ENCODE measurements around the gene APBA2. TPM values are rescaled to one million over a fixed set of nuclear protein-coding genes. Genes with fewer than 3 reads are reported as not detected.

APBA2 gene
- polyA plus RNA-seq, 2 of the 4 experiments (the other 2 are of a cell fraction): 11.4 to 12.6 TPM

DNA sequence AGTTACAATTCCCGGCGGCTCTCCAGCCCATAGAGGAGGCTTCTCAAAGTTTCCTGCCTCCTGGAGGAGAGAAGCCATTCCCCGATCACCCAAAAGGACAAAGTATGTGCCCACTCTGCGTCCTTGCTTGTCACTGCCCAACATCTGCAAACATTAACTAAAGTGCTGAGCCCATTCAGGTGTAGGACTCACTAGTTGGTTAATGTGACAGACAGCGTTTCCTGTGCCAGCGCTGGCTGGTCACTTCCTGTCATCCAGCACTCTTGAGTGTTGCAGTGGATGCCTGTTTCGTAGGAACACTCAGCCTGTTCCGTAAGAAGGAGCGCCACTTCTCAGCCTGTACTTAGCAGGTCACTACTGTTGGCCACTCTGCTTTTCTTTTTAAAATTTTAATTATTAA lies 100.3 kb downstream of the APBA2 start:
- FAIRE-seq (no peak), DNase-seq (ENCODE audit: low read depth in 1 of 2, low spot score in 1 of 2) (no peak), ATAC-seq (no peak)
- no peak overlapping the region for H3K27ac ChIP-seq
- H3K9me3 ChIP-seq: no peaks in the 10 kb centered on the region
- no peak overlapping the region for H3K4me3 ChIP-seq
- no peak overlapping the region for H3K4me2 ChIP-seq
- no peaks in the 10 kb centered on the region for H3K4me1 ChIP-seq
- TF ChIP-seq HOXB5 (CRISPR knock-in tag; IDR thresholded peaks at IDR 0.05) (no peak), CBX2 (IDR thresholded peaks at IDR 0.05; ENCODE audit: borderline replicate concordance, low read depth) (no peak), SREBF2 (IDR thresholded peaks at IDR 0.05) (no peak), TP53 (CRISPR knock-in tag; IDR thresholded peaks at IDR 0.05) (no peak), HOXB13 (CRISPR knock-in tag; IDR thresholded peaks at IDR 0.05; ENCODE audit: low read depth) (no peak), HDAC2 (IDR thresholded peaks at IDR 0.05) (no peak), BHLHE40 (IDR thresholded peaks at IDR 0.05; ENCODE audit: low read depth, low read length) (no peak), KDM1A (IDR thresholded peaks at IDR 0.05; ENCODE audit: low read depth) (no peak)
- TF ChIP-seq, protein P1, sequence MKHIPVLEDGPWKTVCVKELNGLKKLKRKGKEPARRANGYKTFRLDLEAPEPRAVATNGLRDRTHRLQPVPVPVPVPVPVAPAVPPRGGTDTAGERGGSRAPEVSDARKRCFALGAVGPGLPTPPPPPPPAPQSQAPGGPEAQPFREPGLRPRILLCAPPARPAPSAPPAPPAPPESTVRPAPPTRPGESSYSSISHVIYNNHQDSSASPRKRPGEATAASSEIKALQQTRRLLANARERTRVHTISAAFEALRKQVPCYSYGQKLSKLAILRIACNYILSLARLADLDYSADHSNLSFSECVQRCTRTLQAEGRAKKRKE (CRISPR knock-in tag; IDR thresholded peaks at IDR 0.05; ENCODE audit: low read depth): no peak
- TF ChIP-seq, protein P2, sequence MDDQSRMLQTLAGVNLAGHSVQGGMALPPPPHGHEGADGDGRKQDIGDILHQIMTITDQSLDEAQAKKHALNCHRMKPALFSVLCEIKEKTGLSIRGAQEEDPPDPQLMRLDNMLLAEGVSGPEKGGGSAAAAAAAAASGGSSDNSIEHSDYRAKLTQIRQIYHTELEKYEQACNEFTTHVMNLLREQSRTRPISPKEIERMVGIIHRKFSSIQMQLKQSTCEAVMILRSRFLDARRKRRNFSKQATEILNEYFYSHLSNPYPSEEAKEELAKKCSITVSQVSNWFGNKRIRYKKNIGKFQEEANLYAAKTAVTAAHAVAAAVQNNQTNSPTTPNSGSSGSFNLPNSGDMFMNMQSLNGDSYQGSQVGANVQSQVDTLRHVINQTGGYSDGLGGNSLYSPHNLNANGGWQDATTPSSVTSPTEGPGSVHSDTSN (IDR thresholded peaks at IDR 0.05): no peak
- TF ChIP-seq, protein P3, sequence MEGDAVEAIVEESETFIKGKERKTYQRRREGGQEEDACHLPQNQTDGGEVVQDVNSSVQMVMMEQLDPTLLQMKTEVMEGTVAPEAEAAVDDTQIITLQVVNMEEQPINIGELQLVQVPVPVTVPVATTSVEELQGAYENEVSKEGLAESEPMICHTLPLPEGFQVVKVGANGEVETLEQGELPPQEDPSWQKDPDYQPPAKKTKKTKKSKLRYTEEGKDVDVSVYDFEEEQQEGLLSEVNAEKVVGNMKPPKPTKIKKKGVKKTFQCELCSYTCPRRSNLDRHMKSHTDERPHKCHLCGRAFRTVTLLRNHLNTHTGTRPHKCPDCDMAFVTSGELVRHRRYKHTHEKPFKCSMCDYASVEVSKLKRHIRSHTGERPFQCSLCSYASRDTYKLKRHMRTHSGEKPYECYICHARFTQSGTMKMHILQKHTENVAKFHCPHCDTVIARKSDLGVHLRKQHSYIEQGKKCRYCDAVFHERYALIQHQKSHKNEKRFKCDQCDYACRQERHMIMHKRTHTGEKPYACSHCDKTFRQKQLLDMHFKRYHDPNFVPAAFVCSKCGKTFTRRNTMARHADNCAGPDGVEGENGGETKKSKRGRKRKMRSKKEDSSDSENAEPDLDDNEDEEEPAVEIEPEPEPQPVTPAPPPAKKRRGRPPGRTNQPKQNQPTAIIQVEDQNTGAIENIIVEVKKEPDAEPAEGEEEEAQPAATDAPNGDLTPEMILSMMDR (IDR thresholded peaks at IDR 0.05): no peak
- TF ChIP-seq, protein P4, sequence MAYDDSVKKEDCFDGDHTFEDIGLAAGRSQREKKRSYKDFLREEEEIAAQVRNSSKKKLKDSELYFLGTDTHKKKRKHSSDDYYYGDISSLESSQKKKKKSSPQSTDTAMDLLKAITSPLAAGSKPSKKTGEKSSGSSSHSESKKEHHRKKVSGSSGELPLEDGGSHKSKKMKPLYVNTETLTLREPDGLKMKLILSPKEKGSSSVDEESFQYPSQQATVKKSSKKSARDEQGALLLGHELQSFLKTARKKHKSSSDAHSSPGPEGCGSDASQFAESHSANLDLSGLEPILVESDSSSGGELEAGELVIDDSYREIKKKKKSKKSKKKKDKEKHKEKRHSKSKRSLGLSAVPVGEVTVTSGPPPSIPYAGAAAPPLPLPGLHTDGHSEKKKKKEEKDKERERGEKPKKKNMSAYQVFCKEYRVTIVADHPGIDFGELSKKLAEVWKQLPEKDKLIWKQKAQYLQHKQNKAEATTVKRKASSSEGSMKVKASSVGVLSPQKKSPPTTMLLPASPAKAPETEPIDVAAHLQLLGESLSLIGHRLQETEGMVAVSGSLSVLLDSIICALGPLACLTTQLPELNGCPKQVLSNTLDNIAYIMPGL (CRISPR knock-in tag; IDR thresholded peaks at IDR 0.05; ENCODE audit: borderline replicate concordance): no peak
- POLR2A ChIA-PET: no interaction called here
- CTCF ChIA-PET: no interaction called here
- WGBS (ENCODE audit: missing lambda C conversion rate): 83% methylated on average over 9 of the region's 9 CpGs

DNA sequence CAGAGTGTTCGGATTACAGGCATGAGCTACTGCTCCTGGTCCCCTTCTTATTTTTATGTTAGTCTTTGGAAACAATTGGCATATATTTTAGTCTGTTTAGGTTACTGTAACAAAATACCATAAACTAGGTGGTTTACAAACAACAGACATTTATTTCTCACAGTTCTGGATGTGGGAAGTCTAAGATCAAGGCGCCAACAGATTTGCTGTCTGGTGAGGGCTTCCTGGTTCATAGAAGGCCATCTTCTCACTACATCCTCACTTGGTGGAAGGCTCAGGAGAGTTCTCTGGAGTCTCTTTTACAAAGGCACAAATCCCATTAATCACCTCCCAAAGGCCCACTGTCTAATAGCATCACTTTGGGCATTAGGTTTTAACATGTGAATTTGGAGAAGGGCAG lies 101.0 kb downstream of the APBA2 start:
- Histone ChIP-seq H3K9me3 (no peaks in the 10 kb centered on the region), H3K4me1 (no peaks in the 10 kb centered on the region), H3K4me2 (no peak overlapping the region), H3K27ac (no peak overlapping the region), H3K4me3 (no peak overlapping the region)
- POLR2A ChIA-PET: no interaction called here
- 85% methylated on average over 2 of the region's 2 CpGs for WGBS (ENCODE audit: missing lambda C conversion rate)
- CTCF ChIA-PET: no interaction called here
- no peak for DNase-seq (ENCODE audit: low read depth in 1 of 2, low spot score in 1 of 2)
- FAIRE-seq: no peak
- ATAC-seq: no peak
- TF ChIP-seq RCOR1 (IDR thresholded peaks at IDR 0.05; ENCODE audit: low read depth, low read length) (no peak), MAZ (IDR thresholded peaks at IDR 0.05; ENCODE audit: borderline replicate concordance, low read depth, low read length) (no peak), EHMT2 (IDR thresholded peaks at IDR 0.05; ENCODE audit: low read depth) (no peak), ZC3H11A (IDR thresholded peaks at IDR 0.05) (no peak), HDAC2 (IDR thresholded peaks at IDR 0.05) (no peak), MAFK (IDR thresholded peaks at IDR 0.05; ENCODE audit: partially characterized antibody) (no peak), MYC (IDR thresholded peaks at IDR 0.05; ENCODE audit: borderline replicate concordance, low read length) (no peak), RFX5 (IDR thresholded peaks at IDR 0.05) (no peak), HOXA7 (CRISPR knock-in tag; IDR thresholded peaks at IDR 0.05) (no peak), ESRRA (IDR thresholded peaks at IDR 0.05; ENCODE audit: borderline replicate concordance, low read length) (no peak), RNF2 (IDR thresholded peaks at IDR 0.05; ENCODE audit: borderline replicate concordance, low read depth) (no peak), ZSCAN20 (CRISPR knock-in tag; IDR thresholded peaks at IDR 0.05) (no peak), HOXB5 (CRISPR knock-in tag; IDR thresholded peaks at IDR 0.05) (no peak)
- TF ChIP-seq, protein P3 (IDR thresholded peaks at IDR 0.05): no peak
- TF ChIP-seq, protein P5, sequence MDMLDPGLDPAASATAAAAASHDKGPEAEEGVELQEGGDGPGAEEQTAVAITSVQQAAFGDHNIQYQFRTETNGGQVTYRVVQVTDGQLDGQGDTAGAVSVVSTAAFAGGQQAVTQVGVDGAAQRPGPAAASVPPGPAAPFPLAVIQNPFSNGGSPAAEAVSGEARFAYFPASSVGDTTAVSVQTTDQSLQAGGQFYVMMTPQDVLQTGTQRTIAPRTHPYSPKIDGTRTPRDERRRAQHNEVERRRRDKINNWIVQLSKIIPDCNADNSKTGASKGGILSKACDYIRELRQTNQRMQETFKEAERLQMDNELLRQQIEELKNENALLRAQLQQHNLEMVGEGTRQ (IDR thresholded peaks at IDR 0.05): no peak
- TF ChIP-seq, protein P6, sequence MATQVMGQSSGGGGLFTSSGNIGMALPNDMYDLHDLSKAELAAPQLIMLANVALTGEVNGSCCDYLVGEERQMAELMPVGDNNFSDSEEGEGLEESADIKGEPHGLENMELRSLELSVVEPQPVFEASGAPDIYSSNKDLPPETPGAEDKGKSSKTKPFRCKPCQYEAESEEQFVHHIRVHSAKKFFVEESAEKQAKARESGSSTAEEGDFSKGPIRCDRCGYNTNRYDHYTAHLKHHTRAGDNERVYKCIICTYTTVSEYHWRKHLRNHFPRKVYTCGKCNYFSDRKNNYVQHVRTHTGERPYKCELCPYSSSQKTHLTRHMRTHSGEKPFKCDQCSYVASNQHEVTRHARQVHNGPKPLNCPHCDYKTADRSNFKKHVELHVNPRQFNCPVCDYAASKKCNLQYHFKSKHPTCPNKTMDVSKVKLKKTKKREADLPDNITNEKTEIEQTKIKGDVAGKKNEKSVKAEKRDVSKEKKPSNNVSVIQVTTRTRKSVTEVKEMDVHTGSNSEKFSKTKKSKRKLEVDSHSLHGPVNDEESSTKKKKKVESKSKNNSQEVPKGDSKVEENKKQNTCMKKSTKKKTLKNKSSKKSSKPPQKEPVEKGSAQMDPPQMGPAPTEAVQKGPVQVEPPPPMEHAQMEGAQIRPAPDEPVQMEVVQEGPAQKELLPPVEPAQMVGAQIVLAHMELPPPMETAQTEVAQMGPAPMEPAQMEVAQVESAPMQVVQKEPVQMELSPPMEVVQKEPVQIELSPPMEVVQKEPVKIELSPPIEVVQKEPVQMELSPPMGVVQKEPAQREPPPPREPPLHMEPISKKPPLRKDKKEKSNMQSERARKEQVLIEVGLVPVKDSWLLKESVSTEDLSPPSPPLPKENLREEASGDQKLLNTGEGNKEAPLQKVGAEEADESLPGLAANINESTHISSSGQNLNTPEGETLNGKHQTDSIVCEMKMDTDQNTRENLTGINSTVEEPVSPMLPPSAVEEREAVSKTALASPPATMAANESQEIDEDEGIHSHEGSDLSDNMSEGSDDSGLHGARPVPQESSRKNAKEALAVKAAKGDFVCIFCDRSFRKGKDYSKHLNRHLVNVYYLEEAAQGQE (IDR thresholded peaks at IDR 0.05): no peak
